ENCODE results near the gene MLH3. TPM values are rescaled to one million over a fixed set of nuclear protein-coding genes. Genes with fewer than 3 reads are reported as not detected.
A peak's percentile ranks its signal among the peaks of the same experiment; 100 is the strongest.

Gene MLH3
- total and polyA plus RNA-seq, 2 experiments from 2014 or later: 21.7 to 24.4 TPM

DNA sequence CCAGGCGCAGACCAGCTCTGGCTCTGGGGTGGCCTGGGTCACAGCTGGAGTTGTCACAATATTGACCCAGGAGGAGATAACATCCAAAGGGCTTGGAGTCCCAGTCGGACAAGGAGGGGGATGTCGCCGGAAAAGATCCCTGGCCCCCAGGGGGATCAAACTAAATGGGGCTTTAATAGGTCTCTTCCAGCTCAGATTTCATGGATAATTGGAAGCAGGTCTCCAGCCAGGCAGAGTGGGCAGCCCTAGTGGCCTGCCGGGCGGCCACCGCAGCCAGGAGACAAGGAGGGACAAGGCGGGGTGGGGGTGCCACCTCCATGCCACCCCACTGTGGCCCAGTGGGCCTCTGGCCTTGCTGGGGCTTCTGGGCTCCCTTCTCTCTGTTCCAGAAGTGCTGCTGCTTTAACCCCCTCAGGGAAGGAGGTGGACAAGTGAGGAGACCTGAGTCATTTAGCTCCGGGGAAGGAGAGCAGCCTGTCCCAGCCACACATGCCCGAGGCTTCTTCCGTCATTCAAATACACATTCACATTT, 72.8 kb downstream of the MLH3 start:
- TF ChIP-seq, protein P1, sequence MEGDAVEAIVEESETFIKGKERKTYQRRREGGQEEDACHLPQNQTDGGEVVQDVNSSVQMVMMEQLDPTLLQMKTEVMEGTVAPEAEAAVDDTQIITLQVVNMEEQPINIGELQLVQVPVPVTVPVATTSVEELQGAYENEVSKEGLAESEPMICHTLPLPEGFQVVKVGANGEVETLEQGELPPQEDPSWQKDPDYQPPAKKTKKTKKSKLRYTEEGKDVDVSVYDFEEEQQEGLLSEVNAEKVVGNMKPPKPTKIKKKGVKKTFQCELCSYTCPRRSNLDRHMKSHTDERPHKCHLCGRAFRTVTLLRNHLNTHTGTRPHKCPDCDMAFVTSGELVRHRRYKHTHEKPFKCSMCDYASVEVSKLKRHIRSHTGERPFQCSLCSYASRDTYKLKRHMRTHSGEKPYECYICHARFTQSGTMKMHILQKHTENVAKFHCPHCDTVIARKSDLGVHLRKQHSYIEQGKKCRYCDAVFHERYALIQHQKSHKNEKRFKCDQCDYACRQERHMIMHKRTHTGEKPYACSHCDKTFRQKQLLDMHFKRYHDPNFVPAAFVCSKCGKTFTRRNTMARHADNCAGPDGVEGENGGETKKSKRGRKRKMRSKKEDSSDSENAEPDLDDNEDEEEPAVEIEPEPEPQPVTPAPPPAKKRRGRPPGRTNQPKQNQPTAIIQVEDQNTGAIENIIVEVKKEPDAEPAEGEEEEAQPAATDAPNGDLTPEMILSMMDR (IDR thresholded peaks at IDR 0.05; ENCODE audit: low read depth, low read length): no peak
- H3K4me1 ChIP-seq (ENCODE audit: low read depth): peaks cover 13% of the 10 kb centered on the region
- H3K36me3 ChIP-seq: no peaks in the 10 kb centered on the region
- H3K27me3 ChIP-seq: no peaks in the 10 kb centered on the region
- DNase-seq (ENCODE audit: low read depth in 1 of 2, low spot score in 1 of 2): no peak
- no peaks in the 10 kb centered on the region for H3K9me3 ChIP-seq (ENCODE audit: low read depth)
- no peak overlapping the region for H3K27ac ChIP-seq
- no peak overlapping the region for H3K4me3 ChIP-seq

DNA sequence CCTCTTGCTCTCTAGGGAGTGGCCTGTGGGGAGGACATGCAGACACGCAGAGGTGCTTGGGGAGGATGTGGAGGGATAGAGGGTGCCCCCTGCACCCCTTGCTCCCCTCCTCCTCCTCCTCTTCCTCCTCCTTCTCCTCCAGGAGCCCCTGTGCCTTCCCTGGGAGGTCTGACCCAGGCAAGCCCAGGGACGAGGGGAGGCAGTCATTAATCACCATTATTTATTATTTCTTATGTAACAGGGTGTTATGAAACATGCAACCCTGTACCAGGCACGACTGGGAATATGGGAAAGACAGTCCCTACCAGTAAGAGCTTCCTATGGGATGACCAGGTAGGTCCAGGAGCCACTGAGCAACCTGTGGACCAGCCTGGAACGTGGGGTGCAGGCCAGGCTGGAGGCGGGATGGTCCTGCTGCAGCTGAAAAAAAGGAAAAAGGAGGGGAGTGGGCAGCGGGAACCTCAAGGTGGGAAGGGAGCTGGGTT, 73.3 kb downstream of the MLH3 start:
- Histone ChIP-seq H3K27me3 (no peaks in the 10 kb centered on the region), H3K36me3 (no peaks in the 10 kb centered on the region), H3K27ac (no peak overlapping the region), H3K4me3 (no peak overlapping the region), H3K4me1 (ENCODE audit: low read depth) (peaks cover 13% of the 10 kb centered on the region), H3K9me3 (ENCODE audit: low read depth) (no peaks in the 10 kb centered on the region)
- DNase-seq (ENCODE audit: low read depth in 1 of 2, low spot score in 1 of 2): no peak
- TF ChIP-seq, protein P1 (IDR thresholded peaks at IDR 0.05; ENCODE audit: low read depth, low read length): no peak

DNA sequence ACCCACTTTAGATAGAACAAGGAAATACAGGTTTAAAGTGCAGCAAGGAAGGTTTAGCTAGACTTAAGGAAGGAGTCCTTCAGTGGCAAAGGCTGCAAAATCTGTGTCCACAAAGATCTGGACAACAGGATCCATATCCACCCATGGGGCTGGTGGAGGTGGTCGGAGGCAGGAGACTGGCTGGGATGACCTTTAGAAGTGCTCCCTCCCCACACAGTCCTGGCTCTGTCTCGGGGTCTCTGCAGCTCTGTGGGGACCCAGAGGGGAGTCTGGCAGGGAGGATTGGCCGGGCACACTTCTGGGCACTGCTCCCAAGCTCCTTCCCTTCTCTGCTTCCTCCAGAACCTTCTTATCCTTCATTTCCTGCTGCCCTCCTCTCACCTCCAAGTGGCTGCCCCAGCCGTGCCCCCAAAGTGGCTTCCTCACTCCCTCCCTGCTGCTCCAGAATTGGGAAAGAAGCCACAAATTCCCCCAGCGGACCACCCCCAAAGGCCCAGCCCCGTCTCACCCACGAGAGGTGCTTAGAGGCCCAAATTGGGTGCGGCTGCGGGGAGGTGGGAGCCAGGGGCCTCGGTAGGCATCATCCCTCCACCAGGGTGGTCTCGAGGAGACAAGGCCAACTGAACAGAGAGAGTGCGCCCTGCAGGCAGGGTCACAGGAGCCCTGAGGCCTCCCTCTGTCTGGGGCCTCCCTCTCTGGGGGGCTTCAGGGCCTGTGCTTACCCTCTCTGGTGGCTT, 73.9 kb downstream of the MLH3 start:
- H3K36me3 ChIP-seq: no peaks in the 10 kb centered on the region
- no peak overlapping the region for H3K27ac ChIP-seq
- H3K4me3 ChIP-seq: no peak overlapping the region
- DNase-seq (ENCODE audit: low read depth in 1 of 2, low spot score in 1 of 2): no peak
- no peaks in the 10 kb centered on the region for H3K27me3 ChIP-seq
- no peaks in the 10 kb centered on the region for H3K9me3 ChIP-seq (ENCODE audit: low read depth)
- H3K4me1 ChIP-seq (ENCODE audit: low read depth): peaks cover 13% of the 10 kb centered on the region
- TF ChIP-seq, protein P1 (IDR thresholded peaks at IDR 0.05; ENCODE audit: low read depth, low read length): no peak

DNA sequence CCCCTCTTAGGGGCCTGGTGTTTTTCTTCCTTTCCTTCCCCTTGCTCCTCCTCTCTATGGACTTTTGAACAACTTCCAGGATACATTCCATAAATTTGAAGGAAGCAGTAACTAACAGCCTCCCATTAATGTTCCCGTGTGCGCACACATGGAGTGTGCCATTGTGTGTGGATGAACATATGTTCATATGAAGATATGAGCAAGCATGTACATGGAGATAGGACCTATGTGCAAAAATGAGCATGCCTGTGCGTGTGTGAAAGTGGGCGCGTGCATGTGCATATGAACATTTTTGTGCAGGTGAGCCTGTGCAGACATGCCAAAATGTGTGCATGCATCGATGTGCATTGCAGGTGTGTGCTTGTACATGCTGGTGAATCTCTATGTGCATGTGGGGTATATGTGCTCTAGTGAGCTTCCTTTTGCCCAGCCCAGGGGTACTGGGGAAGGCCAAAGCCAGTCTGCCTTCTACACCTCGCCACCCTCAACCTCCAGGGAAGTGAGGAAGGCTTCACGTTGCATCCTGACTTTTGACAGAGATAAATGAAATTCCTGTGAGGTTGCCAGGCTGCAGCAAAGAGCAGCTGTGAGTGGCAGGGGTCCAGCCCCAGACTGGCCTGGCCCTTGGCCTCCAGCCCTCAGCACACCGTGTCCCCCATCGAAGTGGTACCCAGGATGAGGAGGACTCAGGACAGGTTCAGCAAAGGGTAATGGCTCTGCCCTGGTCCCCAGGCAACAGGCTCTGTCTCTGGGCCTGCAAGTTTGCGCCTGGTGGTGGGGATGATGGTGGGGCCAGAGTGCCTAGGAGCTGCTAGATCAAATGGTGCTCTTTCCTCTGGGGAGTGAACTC, 74.8 kb downstream of the MLH3 start:
- H3K36me3 ChIP-seq: no peaks in the 10 kb centered on the region
- H3K27me3 ChIP-seq: no peaks in the 10 kb centered on the region
- H3K27ac ChIP-seq: no peak overlapping the region
- no peak for DNase-seq (ENCODE audit: low read depth in 1 of 2, low spot score in 1 of 2)
- TF ChIP-seq, protein P1 (IDR thresholded peaks at IDR 0.05; ENCODE audit: low read depth, low read length): no peak
- no peaks in the 10 kb centered on the region for H3K9me3 ChIP-seq (ENCODE audit: low read depth)
- H3K4me1 ChIP-seq (ENCODE audit: low read depth): peaks cover 13% of the 10 kb centered on the region
- H3K4me3 ChIP-seq: no peak overlapping the region

DNA sequence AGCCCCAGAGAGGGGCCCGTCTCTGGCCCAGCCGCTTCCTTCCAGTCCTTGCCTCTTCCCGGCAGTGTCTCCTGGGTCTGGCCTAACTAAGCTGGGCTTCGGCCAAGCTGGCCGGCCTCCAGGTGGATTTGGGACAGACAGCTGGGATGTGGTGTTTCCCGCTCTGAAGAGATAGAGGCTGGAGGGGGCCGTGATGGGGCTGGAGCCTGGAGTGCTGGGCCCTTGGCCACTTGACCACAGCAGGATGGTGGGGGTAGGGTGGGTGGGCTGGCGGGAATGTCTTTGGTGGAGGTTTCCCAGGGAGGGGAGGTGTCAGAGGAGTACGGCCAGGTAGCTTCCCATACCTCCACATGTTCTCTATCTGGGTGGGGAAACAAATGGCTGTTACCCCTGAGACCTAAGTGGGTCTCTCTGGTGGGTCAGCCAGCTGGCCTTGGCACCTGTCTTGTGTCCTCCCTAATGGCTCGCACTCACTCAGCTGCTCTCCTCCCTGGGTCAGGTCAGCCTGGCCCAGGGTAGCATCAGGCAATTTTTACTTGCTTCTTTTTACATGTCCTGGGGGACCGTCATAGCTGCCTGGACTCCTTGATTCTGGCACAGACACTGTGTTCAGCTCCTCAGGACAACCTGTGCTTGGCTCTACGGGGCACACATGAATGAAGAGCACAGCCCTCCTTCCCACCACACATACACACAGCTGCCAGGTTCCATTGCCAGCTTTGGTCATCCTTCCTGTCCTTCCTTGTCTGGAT, 76.0 kb downstream of the MLH3 start:
- no peaks in the 10 kb centered on the region for H3K9me3 ChIP-seq (ENCODE audit: low read depth)
- TF ChIP-seq, protein P1 (IDR thresholded peaks at IDR 0.05; ENCODE audit: low read depth, low read length): no peak
- H3K4me3 ChIP-seq: no peak overlapping the region
- H3K4me1 ChIP-seq (ENCODE audit: low read depth): peaks cover 7% of the 10 kb centered on the region
- no peak overlapping the region for H3K27ac ChIP-seq
- peak in 1 of 2 donors; percentile 74 for DNase-seq (ENCODE audit: low read depth in 1 of 2, low spot score in 1 of 2)
- H3K27me3 ChIP-seq: no peaks in the 10 kb centered on the region
- H3K36me3 ChIP-seq: no peaks in the 10 kb centered on the region
